Stimulated activated CD8-positive, alpha-beta memory T cell treated with anti-CD3 and anti-CD28 coated beads, Interleukin-15, amount 100 ng/mL, for 24 hours (primary cell): Measurements from ENCODE around the gene TBC1D22A.
"Not testable (repeated sequence)": the region's sequence is repeated elsewhere in the genome, so short reads cannot be mapped to it uniquely, and the experiment has no call there.

ENCODE experiments used
- DNase-seq: peaks from one replicate; pipeline ENCODE4 v3.0.0-alpha.2; 2020; ENCODE audit warnings: low read depth

The TBC1D22A gene

GRCh38 chr22:46972901-46973831 lies 210.7 kb downstream of the TBC1D22A start:
- no peak for DNase-seq

GRCh38 chr22:46974077-46974476 lies 211.6 kb downstream of the TBC1D22A start:
- DNase-seq, result no peak

- no peak for DNase-seq
Measured at GRCh38 chr22:46974631-46975585, 212.5 kb downstream of the TBC1D22A start.

- no peak for DNase-seq
Measured at GRCh38 chr22:46976143-46976542, 213.7 kb downstream of the TBC1D22A start.

- DNase-seq, result no peak
Measured at GRCh38 chr22:46976598-46976997, 214.1 kb downstream of the TBC1D22A start.

GRCh38 chr22:46977656-46978343 lies 215.3 kb downstream of the TBC1D22A start:
- no peak for DNase-seq

GRCh38 chr22:46978668-46979067 lies 216.2 kb downstream of the TBC1D22A start:
- DNase-seq, result not testable (repeated sequence)

GRCh38 chr22:46979506-46979905 lies 217.1 kb downstream of the TBC1D22A start:
- DNase-seq, result no peak

- DNase-seq, result no peak
Measured at GRCh38 chr22:46980392-46980791, 217.9 kb downstream of the TBC1D22A start.

- no peak for DNase-seq
Measured at GRCh38 chr22:46982635-46983034, 220.2 kb downstream of the TBC1D22A start.

- no peak for DNase-seq
Measured at GRCh38 chr22:46983046-46983445, 220.6 kb downstream of the TBC1D22A start.

- DNase-seq, result no peak
Measured at GRCh38 chr22:46984751-46985506, 222.5 kb downstream of the TBC1D22A start.

GRCh38 chr22:46985507-46985882 lies 223.0 kb downstream of the TBC1D22A start:
- no peak for DNase-seq

GRCh38 chr22:46986788-46987187 lies 224.3 kb downstream of the TBC1D22A start:
- DNase-seq, result no peak

GRCh38 chr22:46990937-46991550 lies 228.6 kb downstream of the TBC1D22A start:
- DNase-seq, result no peak

- DNase-seq, result no peak
Measured at GRCh38 chr22:46991666-46992065, 229.2 kb downstream of the TBC1D22A start.

GRCh38 chr22:46992121-46992731 lies 229.8 kb downstream of the TBC1D22A start:
- no peak for DNase-seq

- DNase-seq, result no peak
Measured at GRCh38 chr22:46993633-46994032, 231.2 kb downstream of the TBC1D22A start.

- DNase-seq, result no peak
Measured at GRCh38 chr22:46994265-46994664, 231.8 kb downstream of the TBC1D22A start.

GRCh38 chr22:46994983-46995382 lies 232.5 kb downstream of the TBC1D22A start:
- no peak for DNase-seq
